Rectal smooth muscle tissue (tissue), 1 donor: Measurements from ENCODE around the gene KRT71.
"Not testable (repeated sequence)": the region's sequence is repeated elsewhere in the genome, so short reads cannot be mapped to it uniquely, and the experiment has no call there.

Experiments
- H3K27ac ChIP-seq: one replicate; pipeline ENCODE4 v1.7.0; 2013; ENCODE audit warnings: low read depth, low read length, inconsistent platforms
- H3K27me3 ChIP-seq: one replicate; pipeline ENCODE4 v1.7.0; 2013; ENCODE audit warnings: low read length; ENCODE audit not compliant: control insufficient read depth, insufficient read depth
- H3K36me3 ChIP-seq: one replicate; pipeline ENCODE4 v1.7.0; 2013; ENCODE audit warnings: low read length; ENCODE audit not compliant: control insufficient read depth, insufficient read depth
- H3K4me1 ChIP-seq: one replicate; pipeline ENCODE4 v1.7.0; 2013; ENCODE audit warnings: low read length; ENCODE audit not compliant: control insufficient read depth, insufficient read depth
- H3K4me3 ChIP-seq: one replicate; pipeline ENCODE4 v1.7.0; 2013; ENCODE audit warnings: low read length
- H3K9ac ChIP-seq: one replicate; pipeline ENCODE4 v1.7.0; 2013; ENCODE audit warnings: low read length

Gene KRT71

GRCh38 chr12:52552681-52553195, at the start of gene KRT71:
TSS of gene KRT71 (minus strand) at chr12:52553145. CDS start at chr12:52553077, 68 bp downstream.
- Histone ChIP-seq H3K27me3 (no peaks in the 10 kb centered on the region), H3K4me1 (no peaks in the 10 kb centered on the region), H3K9ac (no peak within 1 kb of the TSS), H3K4me3 (no peak within 1 kb of the TSS), H3K27ac (no peak within 1 kb of the TSS), H3K36me3 (no peaks in the 10 kb centered on the region)

- Histone ChIP-seq H3K27ac (no peak overlapping the region), H3K36me3 (no peaks in the 10 kb centered on the region), H3K4me1 (no peaks in the 10 kb centered on the region), H3K27me3 (peaks cover 7% of the 10 kb centered on the region), H3K4me3 (no peak overlapping the region), H3K9ac (no peak overlapping the region)
Observed at GRCh38 chr12:52602552-52602951, 49.6 kb upstream of the KRT71 start.

- peaks cover 7% of the 10 kb centered on the region for H3K27me3 ChIP-seq
Observed at GRCh38 chr12:52601671-52602070, 48.7 kb upstream of the KRT71 start.

GRCh38 chr12:52600941-52601481, 48.1 kb upstream of the KRT71 start, which contains the start of gene KRT72:
TSS of gene KRT72 (minus strand) at chr12:52601463. CDS start at chr12:52601452, 11 bp downstream.
- Histone ChIP-seq H3K27ac (no peak within 1 kb of the TSS), H3K4me1 (no peaks in the 10 kb centered on the region), H3K27me3 (peaks cover 7% of the 10 kb centered on the region), H3K36me3 (no peaks in the 10 kb centered on the region), H3K4me3 (no peak within 1 kb of the TSS), H3K9ac (no peak within 1 kb of the TSS)

More at GRCh38 chr12:52601671-52602070, 48.7 kb upstream of the KRT71 start:
- H3K36me3 ChIP-seq: no peaks in the 10 kb centered on the region
- H3K27ac ChIP-seq: no peak overlapping the region
- no peaks in the 10 kb centered on the region for H3K4me1 ChIP-seq
- no peak overlapping the region for H3K9ac ChIP-seq
- no peak overlapping the region for H3K4me3 ChIP-seq

GRCh38 chr12:52600475-52600874, 47.5 kb upstream of the KRT71 start:
- peaks cover 7% of the 10 kb centered on the region for H3K27me3 ChIP-seq
- H3K36me3 ChIP-seq: no peaks in the 10 kb centered on the region
- no peak overlapping the region for H3K4me3 ChIP-seq
- H3K4me1 ChIP-seq: no peaks in the 10 kb centered on the region
- no peak overlapping the region for H3K9ac ChIP-seq
- H3K27ac ChIP-seq: no peak overlapping the region

GRCh38 chr12:52600071-52600470, 47.1 kb upstream of the KRT71 start:
- peaks cover 7% of the 10 kb centered on the region for H3K27me3 ChIP-seq

GRCh38 chr12:52598966-52599365, 46.0 kb upstream of the KRT71 start:
- Histone ChIP-seq H3K9ac (no peak overlapping the region), H3K36me3 (no peaks in the 10 kb centered on the region), H3K4me1 (no peaks in the 10 kb centered on the region), H3K4me3 (no peak overlapping the region), H3K27ac (no peak overlapping the region), H3K27me3 (peaks cover 7% of the 10 kb centered on the region)

More at GRCh38 chr12:52600071-52600470, 47.1 kb upstream of the KRT71 start:
- Histone ChIP-seq H3K36me3 (no peaks in the 10 kb centered on the region), H3K9ac (no peak overlapping the region), H3K27ac (no peak overlapping the region), H3K4me3 (no peak overlapping the region), H3K4me1 (no peaks in the 10 kb centered on the region)

GRCh38 chr12:52594237-52594636, 41.3 kb upstream of the KRT71 start:
- H3K36me3 ChIP-seq, H3K27me3 ChIP-seq, H3K4me1 ChIP-seq, H3K4me3 ChIP-seq, H3K9ac ChIP-seq, H3K27ac ChIP-seq: not testable (repeated sequence)

- Histone ChIP-seq H3K36me3 (no peaks in the 10 kb centered on the region), H3K27me3 (no peaks in the 10 kb centered on the region), H3K4me1 (no peaks in the 10 kb centered on the region), H3K4me3 (no peak overlapping the region), H3K9ac (no peak overlapping the region), H3K27ac (no peak overlapping the region)
Observed at GRCh38 chr12:52591521-52591920, 38.6 kb upstream of the KRT71 start.

GRCh38 chr12:52590021-52590420, 37.1 kb upstream of the KRT71 start:
- H3K36me3 ChIP-seq: no peaks in the 10 kb centered on the region
- H3K27me3 ChIP-seq: no peaks in the 10 kb centered on the region
- no peaks in the 10 kb centered on the region for H3K4me1 ChIP-seq
- no peak overlapping the region for H3K27ac ChIP-seq
- H3K4me3 ChIP-seq: no peak overlapping the region
- H3K9ac ChIP-seq: no peak overlapping the region

- no peaks in the 10 kb centered on the region for H3K27me3 ChIP-seq
- H3K9ac ChIP-seq: no peak overlapping the region
- H3K4me1 ChIP-seq: no peaks in the 10 kb centered on the region
- no peak overlapping the region for H3K27ac ChIP-seq
- no peak overlapping the region for H3K4me3 ChIP-seq
- no peaks in the 10 kb centered on the region for H3K36me3 ChIP-seq
Observed at GRCh38 chr12:52587563-52587962, 34.6 kb upstream of the KRT71 start.

GRCh38 chr12:52585946-52586345, 33.0 kb upstream of the KRT71 start:
- no peak overlapping the region for H3K9ac ChIP-seq
- no peak overlapping the region for H3K4me3 ChIP-seq
- H3K36me3 ChIP-seq: no peaks in the 10 kb centered on the region
- H3K27ac ChIP-seq: no peak overlapping the region
- no peaks in the 10 kb centered on the region for H3K27me3 ChIP-seq
- H3K4me1 ChIP-seq: no peaks in the 10 kb centered on the region

- no peaks in the 10 kb centered on the region for H3K36me3 ChIP-seq
- no peaks in the 10 kb centered on the region for H3K4me1 ChIP-seq
- H3K4me3 ChIP-seq: no peak overlapping the region
- no peak overlapping the region for H3K27ac ChIP-seq
- H3K9ac ChIP-seq: no peak overlapping the region
- H3K27me3 ChIP-seq: no peaks in the 10 kb centered on the region
Observed at GRCh38 chr12:52585066-52585465, 32.1 kb upstream of the KRT71 start.
